Measurements from ENCODE around the gene CST5.
"Not testable (repeated sequence)": the region's sequence is repeated elsewhere in the genome, so short reads cannot be mapped to it uniquely, and the experiment has no call there.

CST5 gene

DNA sequence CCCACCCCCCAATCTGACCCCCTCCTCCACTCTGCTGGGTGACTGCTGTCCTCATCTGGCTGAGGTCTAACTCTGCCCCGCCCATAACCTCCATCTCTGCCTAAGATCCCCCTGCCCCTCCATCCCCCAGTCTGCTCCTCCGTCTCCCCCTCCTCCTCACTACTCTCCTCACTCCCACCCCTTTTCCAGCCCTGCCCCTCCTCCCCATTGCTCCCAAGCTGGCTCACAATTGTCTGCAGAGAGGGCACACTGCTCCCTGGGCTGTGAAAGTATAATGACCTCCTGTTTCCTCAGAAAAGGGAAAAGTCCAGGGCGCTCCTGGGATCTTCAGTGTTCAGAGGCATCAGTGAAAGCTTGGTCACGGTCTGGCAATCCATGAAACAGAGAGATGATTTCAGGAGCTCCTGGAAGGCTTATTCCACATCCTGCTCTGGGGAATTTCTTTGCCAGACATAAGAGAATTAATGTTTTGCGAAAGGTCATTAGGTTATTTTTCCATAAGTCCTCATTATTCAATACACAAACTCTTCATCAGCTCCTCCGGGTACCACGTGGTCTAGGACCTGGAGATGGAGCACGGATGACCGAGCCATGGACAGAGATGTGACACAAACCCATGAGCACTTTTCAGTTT is 21.5 kb downstream of the CST5 start:
- in situ Hi-C loops (cut with MboI; ENCODE audit: low sequenced_read_pairs) = no loop called here

DNA sequence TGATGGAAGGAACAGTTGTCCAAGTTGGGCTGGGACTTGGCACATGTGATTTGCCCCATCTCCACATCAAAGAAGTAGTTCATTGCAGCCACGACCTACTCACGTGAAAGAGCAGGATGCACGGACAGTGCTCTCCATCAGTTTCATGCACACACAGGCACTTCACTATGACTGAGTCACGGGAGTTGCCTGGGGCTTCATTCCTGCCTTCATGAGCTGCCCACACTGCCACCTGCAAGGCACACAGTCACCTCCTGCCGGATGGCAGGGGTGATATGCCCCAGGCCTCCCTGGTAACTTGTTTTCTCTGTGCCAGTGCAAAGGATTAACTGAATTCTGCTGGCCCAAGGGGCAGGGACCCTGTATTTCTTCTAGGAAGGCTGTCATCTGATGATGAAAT is 22.8 kb downstream of the CST5 start:
- in situ Hi-C loops (cut with MboI; ENCODE audit: low sequenced_read_pairs) = no loop called here

DNA sequence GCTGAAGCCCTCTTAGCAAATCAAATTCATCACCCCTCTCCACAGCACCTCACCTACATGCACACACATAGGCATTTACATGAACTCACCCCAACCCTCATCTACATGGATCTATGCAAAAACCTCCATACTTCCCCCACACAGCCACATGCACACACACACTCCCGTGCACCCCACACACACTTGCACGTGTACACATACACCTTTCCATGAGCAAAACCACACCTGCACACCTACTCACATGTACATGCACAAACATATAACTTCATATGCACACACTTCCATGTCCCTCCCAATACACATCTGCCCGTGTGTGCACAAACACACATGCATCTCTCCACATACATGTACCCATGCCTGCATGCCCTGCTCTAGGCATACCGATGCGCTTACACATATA is 23.3 kb downstream of the CST5 start:
- in situ Hi-C loops (cut with MboI; ENCODE audit: low sequenced_read_pairs) = no loop called here

DNA sequence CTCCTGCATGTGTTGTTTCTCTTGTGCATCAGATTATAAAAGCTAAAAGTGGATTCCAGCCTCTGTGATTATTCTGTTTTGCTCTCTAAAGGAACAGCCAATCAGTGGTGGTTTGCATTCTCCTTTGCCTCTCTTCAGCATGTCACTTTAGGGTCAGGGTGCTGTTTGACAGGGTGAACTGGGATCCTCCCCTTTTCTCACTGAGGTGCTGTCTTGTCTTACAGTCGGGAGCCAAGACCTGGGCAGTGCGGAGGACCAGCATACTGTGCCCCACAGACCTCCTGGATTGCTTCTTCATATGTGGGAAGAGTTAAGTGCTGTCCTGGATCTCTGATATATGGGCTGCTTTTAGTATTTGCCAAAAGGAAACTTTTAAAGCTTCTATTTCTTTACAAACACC is 37.9 kb downstream of the CST5 start:
- in situ Hi-C loops (cut with MboI; ENCODE audit: low sequenced_read_pairs) = no loop called here

DNA sequence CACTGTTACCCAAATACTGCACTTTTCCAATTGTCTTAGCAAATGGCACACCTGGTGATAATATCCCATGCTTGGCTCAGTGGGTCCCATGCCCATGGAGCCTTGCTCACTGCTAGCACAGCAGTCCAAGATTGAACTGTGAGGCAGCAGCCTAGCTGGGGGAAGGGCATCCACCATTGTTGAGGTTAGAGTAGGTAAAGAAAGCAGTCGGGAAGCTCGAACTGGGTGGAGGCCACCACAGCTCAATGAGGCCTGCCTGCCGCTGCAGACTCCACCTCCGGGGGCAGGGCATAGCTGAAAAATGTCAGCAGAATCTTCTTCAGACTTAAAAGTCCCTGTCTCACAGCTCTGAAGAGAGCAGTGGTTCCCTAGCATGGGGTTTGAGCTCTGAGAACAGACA is 43.8 kb downstream of the CST5 start:
- in situ Hi-C loops (cut with MboI; ENCODE audit: low sequenced_read_pairs) = no loop called here

DNA sequence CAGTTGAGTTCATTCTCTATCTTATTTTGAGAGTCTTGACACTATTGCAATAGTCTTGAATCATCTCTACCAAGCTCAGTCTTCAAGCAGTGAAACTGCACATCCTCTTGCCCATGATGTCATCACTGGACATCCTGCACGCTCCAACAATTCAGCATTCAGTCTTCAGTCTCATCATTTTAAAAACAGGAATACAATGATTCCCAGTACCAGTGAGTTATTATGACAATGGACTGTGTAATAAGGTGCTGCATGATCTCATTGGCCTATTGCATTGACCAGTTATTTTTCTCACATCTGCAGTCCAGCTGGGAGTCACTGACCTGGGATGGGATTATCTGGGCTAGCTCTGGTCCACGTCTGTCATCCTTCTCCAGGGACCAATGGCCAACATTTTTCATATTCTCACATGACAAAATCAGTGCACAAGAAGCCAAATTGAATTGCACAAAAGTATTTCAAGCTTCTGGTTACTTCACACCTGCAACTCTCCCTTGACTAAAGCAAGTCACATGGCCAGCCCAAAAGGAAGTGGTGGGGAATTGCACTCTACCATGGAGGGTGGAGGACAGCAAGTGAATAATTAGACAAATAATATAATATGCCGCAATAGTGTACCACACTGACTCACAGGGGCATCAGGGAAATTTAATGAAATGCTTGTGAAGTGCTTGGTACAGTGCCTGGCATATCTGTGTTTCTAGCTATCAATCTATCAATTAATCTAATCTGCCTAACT is 46.6 kb downstream of the CST5 start:
- in situ Hi-C loops (cut with MboI; ENCODE audit: low sequenced_read_pairs) = no loop called here

DNA sequence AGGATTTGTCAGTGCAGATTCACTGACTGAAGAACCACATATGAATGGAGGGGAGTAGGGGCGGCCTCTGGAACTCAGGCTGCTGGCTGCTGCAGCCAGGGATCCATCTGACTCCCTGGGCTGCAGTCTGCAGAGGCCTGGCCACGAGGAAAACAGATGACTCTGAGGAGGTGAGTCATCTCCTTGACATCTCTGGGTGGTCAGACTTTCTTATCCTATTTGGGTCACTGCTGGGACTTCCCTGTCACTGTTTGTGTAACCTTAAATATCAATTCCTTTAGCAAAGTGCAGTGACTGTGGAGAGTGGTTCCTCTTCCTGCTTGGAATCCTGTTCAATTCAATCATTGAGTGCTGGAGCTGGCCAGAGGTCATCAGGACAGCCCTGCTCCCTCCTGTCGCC is 47.6 kb downstream of the CST5 start:
- in situ Hi-C loops (cut with MboI; ENCODE audit: low sequenced_read_pairs) = not testable (repeated sequence)

DNA sequence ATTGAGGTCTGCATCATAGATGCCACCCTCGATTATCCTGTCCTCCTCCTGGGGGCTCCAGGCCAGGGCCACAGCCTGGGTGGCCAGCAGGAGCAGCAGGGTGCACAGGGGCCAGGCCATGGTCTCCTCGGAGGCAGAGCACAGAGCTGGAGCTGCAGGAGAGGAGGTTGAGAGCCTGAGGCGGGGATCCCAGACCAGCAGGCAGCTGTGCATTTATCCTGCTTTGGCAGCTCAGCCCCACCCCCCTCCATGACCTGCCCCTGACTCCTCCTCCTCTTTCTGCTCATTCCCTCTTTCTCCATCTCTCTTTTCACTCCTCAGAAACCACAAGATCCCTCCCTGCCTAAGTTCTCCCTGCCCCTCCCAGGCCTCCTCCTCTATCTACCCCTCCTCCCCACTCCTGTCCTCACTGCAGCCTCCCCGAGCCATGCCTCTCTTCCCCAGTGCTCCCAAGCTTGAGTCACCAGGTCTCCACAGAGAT is 53.0 kb downstream of the CST5 start, which contains the start of gene CST2:
TSS of gene CST2 (minus strand) at position 189 of the 481 bp plus-strand sequence. CDS start at position 120, 69 bp downstream.
- in situ Hi-C loops (cut with MboI; ENCODE audit: low sequenced_read_pairs) = no loop called here
